SK-N-SH treated with all-trans-retinoic acid at 6 μM for 48 hours (cell line): ENCODE data around the gene MYEOV.

Experiments
- BACH2 ChIP-seq: fragments of 250-450 bp; sonication (Bioruptor Pico); IDR thresholded peaks from 2 replicates; pipeline ENCODE4 v1.9.0; 2021; ENCODE audit warnings: mild to moderate bottlenecking, borderline replicate concordance
- RARB ChIP-seq: fragments of 250-450 bp; sonication (Bioruptor Pico); IDR thresholded peaks from 2 replicates; pipeline ENCODE4 v1.8.0; 2021; ENCODE audit warnings: mild to moderate bottlenecking, moderate library complexity
- ZFP3 ChIP-seq: fragments of 250-450 bp; sonication (Bioruptor Pico); IDR thresholded peaks from 2 replicates; pipeline ENCODE4 v1.5.0; 2020; ENCODE audit warnings: mild to moderate bottlenecking, moderate library complexity
- ZFP30 ChIP-seq: fragments of 450-650 bp; formaldehyde crosslinking; IDR thresholded peaks from 2 replicates; pipeline ENCODE4 v1.5.0; 2022; ENCODE audit warnings: mild to moderate bottlenecking, moderate library complexity
- ZNF565 ChIP-seq: fragments of 450-650 bp; formaldehyde crosslinking; conservative IDR thresholded peaks from 2 replicates; pipeline ENCODE4 v1.5.0; 2020; ENCODE audit warnings: low read depth, mild to moderate bottlenecking, moderate library complexity
- TF ChIP-seq, protein P1 (sequence below): fragments of 250-450 bp; sonication (Bioruptor Pico); IDR thresholded peaks from 2 replicates; pipeline ENCODE4 v1.8.0; 2021; ENCODE audit warnings: low read depth, mild to moderate bottlenecking, moderate library complexity, borderline replicate concordance

DNA sequence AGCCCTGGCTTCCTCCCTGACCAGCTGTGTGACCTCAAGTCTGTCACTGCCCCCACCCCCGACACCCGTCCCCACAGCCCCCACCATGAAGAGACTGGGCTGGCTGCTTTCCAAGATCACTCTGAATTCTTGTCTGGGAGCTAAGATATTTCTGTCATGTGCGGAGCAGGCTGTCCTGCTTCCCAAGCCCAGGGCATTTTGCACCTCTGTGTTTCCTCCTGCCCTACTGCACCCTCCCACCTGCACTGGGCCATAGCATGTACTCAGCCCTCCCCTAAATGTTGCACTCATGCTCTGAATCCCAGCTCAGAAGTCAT lies 30.3 kb upstream of the MYEOV start:
- TF ChIP-seq ZNF565 (no peak), ZFP30 (CRISPR knock-in tag) (no peak), BACH2 (CRISPR knock-in tag) (no peak), RARB (CRISPR knock-in tag) (no peak), ZFP3 (CRISPR knock-in tag) (no peak)
- TF ChIP-seq, protein P1, sequence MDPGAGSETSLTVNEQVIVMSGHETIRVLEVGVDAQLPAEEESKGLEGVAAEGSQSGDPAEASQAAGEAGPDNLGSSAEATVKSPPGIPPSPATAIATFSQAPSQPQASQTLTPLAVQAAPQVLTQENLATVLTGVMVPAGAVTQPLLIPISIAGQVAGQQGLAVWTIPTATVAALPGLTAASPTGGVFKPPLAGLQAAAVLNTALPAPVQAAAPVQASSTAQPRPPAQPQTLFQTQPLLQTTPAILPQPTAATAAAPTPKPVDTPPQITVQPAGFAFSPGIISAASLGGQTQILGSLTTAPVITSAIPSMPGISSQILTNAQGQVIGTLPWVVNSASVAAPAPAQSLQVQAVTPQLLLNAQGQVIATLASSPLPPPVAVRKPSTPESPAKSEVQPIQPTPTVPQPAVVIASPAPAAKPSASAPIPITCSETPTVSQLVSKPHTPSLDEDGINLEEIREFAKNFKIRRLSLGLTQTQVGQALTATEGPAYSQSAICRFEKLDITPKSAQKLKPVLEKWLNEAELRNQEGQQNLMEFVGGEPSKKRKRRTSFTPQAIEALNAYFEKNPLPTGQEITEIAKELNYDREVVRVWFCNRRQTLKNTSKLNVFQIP (CRISPR knock-in tag), result no peak
